ENCODE data around the gene BPIFB3. TPM values are rescaled to one million over a fixed set of nuclear protein-coding genes. Genes with fewer than 3 reads are reported as not detected.

The BPIFB3 gene
- total and polyA plus RNA-seq, 2 of the 13 experiments (the other 11 are each of a cell fraction or from before 2014, with no cell fraction given), result 0.09 TPM; not detected in 1

GRCh38 chr20:33006776-33007375, 46.8 kb upstream of the BPIFB3 start (continued):
- TF ChIP-seq SRSF4 (IDR thresholded peaks at IDR 0.05; ENCODE audit: low read depth, low read length, poor library complexity, severe bottlenecking), result no peak
- TF ChIP-seq NPAS2 (CRISPR knock-in tag; IDR thresholded peaks at IDR 0.05; ENCODE audit: borderline replicate concordance), result no peak
- no peak for TF ChIP-seq SP1 (IDR thresholded peaks at IDR 0.05)
- no peak for TF ChIP-seq SP1 (CRISPR knock-in tag; IDR thresholded peaks at IDR 0.05)
- no peak for TF ChIP-seq DMTF1 (CRISPR knock-in tag; IDR thresholded peaks at IDR 0.05)
- TF ChIP-seq SRSF9 (IDR thresholded peaks at IDR 0.05; ENCODE audit: borderline replicate concordance, insufficient read depth, low read depth, low read length, poor library complexity, severe bottlenecking), result no peak
- TF ChIP-seq ZNF543 (CRISPR knock-in tag; IDR thresholded peaks at IDR 0.05), result no peak
- peak; percentile 23; the same call in 1 of the 2 replicates for TF ChIP-seq TFAP4 (IDR thresholded peaks at IDR 0.05; ENCODE audit: borderline replicate concordance, low read depth)
- no peak for TF ChIP-seq AHR (CRISPR knock-in tag; IDR thresholded peaks at IDR 0.05)
- TF ChIP-seq CTCF (CRISPR knock-in tag; IDR thresholded peaks at IDR 0.05), result no peak
- no peak for TF ChIP-seq ZNF451 (CRISPR knock-in tag; IDR thresholded peaks at IDR 0.05)
- TF ChIP-seq HINFP (CRISPR knock-in tag; IDR thresholded peaks at IDR 0.05; ENCODE audit: low read depth), result no peak
- 0 out of 2 replicates have a peak, but pooled peaks have one; percentile 8 for TF ChIP-seq SP5 (CRISPR knock-in tag; IDR thresholded peaks at IDR 0.05; ENCODE audit: borderline replicate concordance, low read depth)
- no peak for TF ChIP-seq PRDM15 (CRISPR knock-in tag; IDR thresholded peaks at IDR 0.05)
- TF ChIP-seq POLR2AphosphoS5 (IDR thresholded peaks at IDR 0.05; ENCODE audit: low read depth, low read length), result no peak; the same call in 1 of the 2 replicates
- no peak for TF ChIP-seq NBN (conservative IDR thresholded peaks at IDR 0.05)
- 0 out of 2 replicates have a peak, but pooled peaks have one; percentile 6 for TF ChIP-seq ZNF563 (CRISPR knock-in tag; IDR thresholded peaks at IDR 0.05)
- no peak for TF ChIP-seq ATF3 (CRISPR knock-in tag; IDR thresholded peaks at IDR 0.05)
- TF ChIP-seq JUN (CRISPR knock-in tag; IDR thresholded peaks at IDR 0.05), result no peak; the same call in 1 of the 2 replicates
